ENCODE results near the gene KIF3C. TPM values are rescaled to one million over a fixed set of nuclear protein-coding genes. Genes with fewer than 3 reads are reported as not detected.

The KIF3C gene
- total RNA-seq, 4 donors from 2014 or later: 0.70 to 71.0 (median 3.2) TPM

DNA sequence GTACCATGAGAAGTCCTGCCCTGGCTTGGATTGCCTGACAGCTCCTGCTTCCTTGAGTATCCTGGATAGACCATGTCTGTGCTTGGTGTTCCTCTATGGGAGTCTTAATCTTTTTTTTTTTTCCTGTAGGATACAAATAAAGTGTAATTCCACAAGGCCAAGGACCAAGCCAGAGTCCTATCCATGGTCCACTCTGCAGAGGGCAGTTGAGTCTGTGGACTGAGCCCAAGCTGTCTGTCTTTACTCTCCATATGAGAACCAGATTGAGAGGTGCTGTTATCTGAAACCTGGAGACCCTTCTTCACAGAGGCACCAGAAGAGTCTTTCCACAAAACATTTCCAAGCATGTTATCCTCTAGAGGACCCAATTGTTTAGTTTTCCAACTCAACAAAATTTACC, 1.4 kb upstream of the KIF3C start:
- DNase-seq: no peak
- H3K9me3 ChIP-seq: no peaks in the 10 kb centered on the region
- no peaks in the 10 kb centered on the region for H3K27me3 ChIP-seq
- TF ChIP-seq CTCF (IDR thresholded peaks at IDR 0.05) (no peak), POLR2A (IDR thresholded peaks at IDR 0.05) (no peak)
- H3K36me3 ChIP-seq: no peaks in the 10 kb centered on the region
- H3K4me1 ChIP-seq: peaks cover 0 to 18% (median 3%) of the 10 kb centered on the region in 4 donors
- no peak overlapping the region for H3K4me3 ChIP-seq
- no peak overlapping the region for H3K27ac ChIP-seq

DNA sequence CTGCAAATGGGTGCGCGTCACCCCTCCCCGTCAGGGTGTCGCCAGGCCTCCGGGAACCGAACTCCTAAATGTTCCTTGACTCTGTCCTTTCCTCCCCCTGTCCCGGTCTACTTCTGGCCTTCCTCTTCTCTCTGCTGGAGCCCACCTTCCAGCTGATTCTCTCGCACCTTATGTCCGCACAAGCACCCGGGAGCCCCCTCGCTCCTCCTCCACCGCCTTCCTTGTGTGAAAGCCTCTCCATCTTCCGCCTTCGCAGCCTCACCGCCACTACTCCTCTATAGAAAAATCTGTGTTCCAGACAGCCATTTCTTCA, 627 bp upstream of the KIF3C start:
- TF ChIP-seq CTCF (IDR thresholded peaks at IDR 0.05) (no peak), POLR2A (IDR thresholded peaks at IDR 0.05) (no peak)
- H3K4me3 ChIP-seq: peak overlapping the region; percentile 58 to 93 (median 78)
- no peaks in the 10 kb centered on the region for H3K27me3 ChIP-seq
- H3K36me3 ChIP-seq: no peaks in the 10 kb centered on the region
- H3K9me3 ChIP-seq: no peaks in the 10 kb centered on the region
- peaks cover 0 to 18% (median 3%) of the 10 kb centered on the region in 4 donors for H3K4me1 ChIP-seq
- DNase-seq: no peak
- peak overlapping the region in 1 of 4 donors; percentile 71 for H3K27ac ChIP-seq

DNA sequence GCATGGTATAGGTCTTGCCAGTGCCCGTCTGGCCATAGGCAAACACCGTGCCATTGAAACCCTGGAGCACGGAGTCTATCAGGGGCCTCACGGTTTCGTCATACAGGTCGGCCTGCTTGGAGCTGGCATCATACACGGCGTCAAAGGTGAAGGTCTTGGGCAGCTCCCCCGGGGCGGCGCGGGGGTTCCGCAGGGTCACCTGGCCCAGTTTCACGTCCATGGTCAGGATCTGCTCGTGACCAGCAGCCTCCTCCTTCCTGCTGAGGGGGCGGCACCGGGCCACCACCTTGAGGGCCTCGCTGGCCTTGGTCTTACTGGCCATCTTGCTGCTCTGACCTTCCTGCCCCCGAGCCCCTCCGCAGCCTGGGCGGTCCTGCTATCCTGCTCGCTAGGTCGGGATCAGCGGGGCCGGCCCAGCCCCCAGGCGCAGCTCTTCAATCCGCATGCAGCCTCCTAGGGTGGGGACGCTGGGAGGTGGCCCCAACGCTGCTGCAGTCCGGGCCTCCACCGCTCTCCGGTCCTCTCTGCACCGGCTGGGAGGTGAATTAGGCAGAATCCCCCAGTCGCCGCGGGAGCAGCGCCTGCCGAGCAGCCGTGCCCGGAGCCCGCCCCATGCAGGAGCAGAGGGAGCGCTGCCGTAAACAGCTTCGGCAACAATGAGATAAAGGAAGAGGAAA, 563 bp downstream of the KIF3C start:
- TF ChIP-seq POLR2A (IDR thresholded peaks at IDR 0.05) (no peak), CTCF (IDR thresholded peaks at IDR 0.05) (no peak)
- Histone ChIP-seq H3K27ac (peak overlapping the region; percentile 26 to 71 (median 58)), H3K4me1 (peaks cover 0 to 18% (median 3%) of the 10 kb centered on the region in 4 donors), H3K36me3 (no peaks in the 10 kb centered on the region), H3K9me3 (no peaks in the 10 kb centered on the region), H3K27me3 (no peaks in the 10 kb centered on the region), H3K4me3 (peak overlapping the region; percentile 58 to 93 (median 78))
- DNase-seq: no peak

DNA sequence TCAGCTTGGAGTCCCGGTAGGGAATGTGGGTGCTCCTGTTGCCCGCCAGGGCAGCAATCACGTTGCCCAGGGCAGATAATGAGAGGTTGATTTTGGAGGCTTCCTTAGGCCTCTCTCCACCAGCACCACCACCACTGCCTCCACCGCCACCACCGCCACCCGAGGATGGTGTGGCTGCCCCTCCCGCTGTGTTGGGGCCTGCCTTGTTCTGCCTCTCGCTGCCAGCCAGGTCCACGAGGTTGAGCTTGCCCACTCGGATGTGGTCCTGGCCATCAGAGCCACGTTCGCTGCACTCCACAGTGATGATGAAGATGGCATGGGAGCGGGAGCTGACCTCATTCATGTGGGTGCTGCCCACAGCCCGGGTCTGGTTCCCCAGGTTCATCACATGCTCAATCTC, 1.3 kb downstream of the KIF3C start:
- Histone ChIP-seq H3K27ac (no peak overlapping the region), H3K27me3 (no peaks in the 10 kb centered on the region), H3K9me3 (no peaks in the 10 kb centered on the region), H3K4me1 (peaks cover 0 to 18% (median 3%) of the 10 kb centered on the region in 4 donors), H3K4me3 (no peak overlapping the region), H3K36me3 (no peaks in the 10 kb centered on the region)
- TF ChIP-seq CTCF (IDR thresholded peaks at IDR 0.05) (no peak), POLR2A (IDR thresholded peaks at IDR 0.05) (no peak)
- no peak for DNase-seq

- no peak for DNase-seq
- H3K4me1 ChIP-seq: peaks cover 0 to 18% (median 3%) of the 10 kb centered on the region in 4 donors
- H3K36me3 ChIP-seq: no peaks in the 10 kb centered on the region
- H3K27ac ChIP-seq: no peak overlapping the region
- no peaks in the 10 kb centered on the region for H3K27me3 ChIP-seq
- no peaks in the 10 kb centered on the region for H3K9me3 ChIP-seq
- H3K4me3 ChIP-seq: no peak overlapping the region
- TF ChIP-seq POLR2A (IDR thresholded peaks at IDR 0.05) (no peak), CTCF (IDR thresholded peaks at IDR 0.05) (no peak)
Observed at GRCh38 chr2:25980076-25980887, 2.0 kb downstream of the KIF3C start.

All from Peyer's patch (tissue), 4 donors.